Ureter (tissue), 1 donor: ENCODE results near the gene GP1BB. TPM values are rescaled to one million over a fixed set of nuclear protein-coding genes. Genes with fewer than 3 reads are reported as not detected.

ENCODE experiments used
- DNase-seq: peaks from one replicate; pipeline ENCODE4 v3.0.0-alpha.2; 2020; ENCODE audit warnings: low spot score
- total RNA-seq: library from RNA; stranded (reverse); gene quantifications from one replicate; pipeline ENCODE4 v1.2.4, GENCODE V29; 2023
- donor health status: DM: yes; HTN: yes; CAD: no.

The GP1BB gene
- total RNA-seq, 1 donor from 2014 or later: 2.1 TPM

DNA sequence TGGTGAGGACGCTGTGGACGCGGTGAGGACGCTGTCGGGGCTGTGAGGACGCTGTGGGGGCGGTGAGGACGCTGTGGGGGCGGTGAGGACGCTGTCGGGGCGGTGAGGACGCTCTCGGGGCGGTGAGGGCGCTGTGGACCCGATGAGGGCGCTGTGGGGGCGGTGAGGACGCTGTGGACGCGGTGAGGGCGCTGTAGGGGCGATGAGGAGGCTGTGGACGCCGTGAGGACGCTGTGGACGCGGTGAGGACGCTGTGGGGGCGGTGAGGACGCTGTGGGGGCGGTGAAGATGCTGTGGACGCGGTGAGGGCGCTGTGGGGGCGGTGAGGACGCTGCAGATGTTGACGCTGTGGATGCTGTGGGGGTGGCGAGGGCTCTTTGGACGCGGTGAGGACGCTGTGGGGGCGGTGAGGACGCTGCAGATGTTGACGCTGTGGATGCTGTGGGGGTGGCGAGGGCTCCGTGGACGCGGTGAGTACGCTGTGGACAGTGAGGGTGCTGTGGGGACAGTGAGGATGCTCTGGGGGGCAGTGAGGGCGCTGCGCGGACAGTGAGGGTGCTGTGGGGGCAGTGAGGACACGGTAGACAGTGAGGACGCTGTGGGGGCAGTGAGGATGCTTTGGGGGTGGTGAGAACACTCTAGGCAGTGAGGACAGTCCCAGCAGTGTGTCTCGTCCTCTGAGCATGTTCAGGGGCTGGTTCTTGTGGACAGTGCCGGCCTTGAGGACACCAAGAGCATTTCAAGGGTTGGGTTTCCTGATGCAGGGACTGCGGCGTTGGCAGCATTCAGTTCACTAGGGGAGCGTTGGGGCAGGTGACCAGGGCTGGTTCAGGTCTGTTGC is 4.2 kb downstream of the GP1BB start:
- DNase-seq: no peak

DNA sequence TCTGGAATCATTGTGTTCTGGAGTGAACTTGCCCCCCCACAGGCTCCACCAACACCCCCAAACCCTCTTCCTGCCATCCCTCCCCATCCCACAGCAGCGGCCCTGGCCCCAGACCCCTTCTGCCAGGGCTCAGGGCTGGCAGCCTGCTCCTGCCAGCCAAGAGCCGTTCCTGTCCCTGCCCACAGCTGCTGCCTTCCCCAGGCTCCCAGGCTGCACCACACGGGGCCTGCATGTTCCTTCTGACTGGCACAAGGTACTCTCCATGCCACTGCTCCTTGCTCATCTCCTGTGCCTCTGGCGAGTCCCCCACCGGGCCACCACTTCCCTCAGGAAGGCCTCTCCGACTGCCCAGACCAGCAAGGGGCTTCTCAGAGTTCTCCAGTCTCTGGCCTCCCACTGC is 4.9 kb downstream of the GP1BB start:
- DNase-seq: no peak

DNA sequence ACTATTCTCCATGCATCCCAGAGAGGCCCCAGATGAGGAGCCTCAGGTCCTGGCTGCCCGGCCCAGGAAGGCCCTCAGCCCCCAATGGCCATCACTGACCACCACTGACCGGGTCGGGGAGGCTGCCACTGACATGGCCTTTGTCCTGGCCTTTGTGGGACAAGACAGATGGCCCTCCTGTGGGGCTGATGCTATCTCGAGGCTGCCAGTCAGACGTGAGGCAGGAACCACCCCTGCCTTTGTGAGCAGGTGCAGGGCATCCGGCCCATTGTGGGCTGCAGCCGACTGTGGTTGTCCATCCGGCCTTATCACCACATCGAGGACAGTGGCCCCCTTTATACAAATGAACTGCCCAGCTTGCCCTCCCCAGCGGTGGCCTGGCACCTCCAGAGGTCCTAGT is 5.5 kb downstream of the GP1BB start:
- DNase-seq: no peak

GRCh38 chr22:19729507-19729906 is 6.2 kb downstream of the GP1BB start:
- no peak for DNase-seq

DNA sequence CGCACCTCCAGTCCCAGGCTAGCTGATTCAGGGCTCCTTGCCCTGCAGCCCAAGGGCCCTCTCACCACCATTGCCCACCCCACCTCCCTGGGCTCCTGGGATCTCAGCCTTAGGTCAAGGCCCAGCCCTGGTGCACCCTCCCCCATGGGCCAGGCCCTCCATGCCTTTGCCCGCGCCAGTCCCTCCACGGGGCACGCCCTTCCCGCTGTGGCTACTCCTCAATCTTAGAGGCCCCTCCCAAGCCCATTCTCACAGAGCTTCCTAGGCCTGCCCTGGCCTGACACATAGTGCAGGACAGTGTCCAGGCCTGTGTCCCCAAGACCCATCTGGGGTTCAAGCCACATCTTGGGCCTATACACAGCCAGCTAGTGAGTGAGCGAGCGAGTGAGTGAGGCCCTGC is 6.9 kb downstream of the GP1BB start:
- DNase-seq: no peak

GRCh38 chr22:19730655-19731360 is 7.5 kb downstream of the GP1BB start:
- DNase-seq: peak; percentile 86

GRCh38 chr22:19731361-19732135 is 8.2 kb downstream of the GP1BB start:
- no peak for DNase-seq

DNA sequence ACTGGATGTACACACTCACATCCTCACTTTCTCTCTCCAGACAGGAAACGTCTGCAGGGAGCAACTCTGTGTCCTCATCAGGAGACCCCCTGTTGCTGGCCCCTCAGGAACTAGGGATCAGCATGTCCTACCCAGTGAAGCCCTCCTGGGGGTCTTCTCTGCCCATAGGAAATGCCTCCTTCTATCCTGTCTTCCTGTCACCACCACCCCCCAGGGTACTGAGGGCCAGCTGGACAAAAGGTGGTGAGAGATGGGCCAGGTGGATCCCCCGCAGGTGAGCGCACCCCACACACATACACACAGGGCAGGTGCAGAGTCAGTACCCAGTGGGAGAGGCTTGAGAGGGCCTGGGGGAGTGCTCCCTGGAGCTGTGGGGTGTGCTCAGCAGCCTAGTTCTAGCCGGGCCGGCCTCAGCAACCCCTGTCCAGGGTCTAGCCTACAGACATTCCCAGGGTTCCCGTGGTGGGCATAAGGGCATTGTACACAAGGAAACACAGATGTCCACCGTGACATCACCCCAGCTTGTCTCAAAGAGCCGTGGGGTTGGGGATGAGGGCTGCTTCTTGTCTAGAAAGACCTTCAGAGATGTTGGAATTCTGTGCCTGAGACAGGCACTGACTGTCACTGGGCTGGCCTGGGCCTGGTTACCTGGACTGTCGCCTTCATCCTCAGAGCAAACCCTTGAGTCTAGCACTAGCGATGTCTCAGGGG is 9.2 kb downstream of the GP1BB start:
- no peak for DNase-seq

DNA sequence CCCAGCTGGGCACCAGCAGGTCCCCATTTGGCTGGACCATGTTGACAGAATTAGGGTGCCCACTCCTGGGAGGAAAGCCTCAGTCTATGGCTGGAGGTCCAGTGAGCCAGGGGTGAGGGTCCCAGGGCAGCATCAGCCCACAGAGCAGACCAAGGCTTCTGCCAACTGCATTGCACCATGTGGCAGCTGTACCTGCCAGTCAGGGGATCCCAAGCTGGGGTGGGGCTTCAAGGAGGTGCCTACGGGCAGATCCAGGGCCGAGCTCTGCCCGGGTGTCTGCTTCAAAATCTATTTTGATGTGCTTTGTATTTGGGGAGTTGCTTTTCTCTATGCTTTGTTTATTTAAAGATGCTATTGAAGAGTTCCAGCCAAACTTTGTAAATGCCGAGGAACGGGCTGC is 10.4 kb downstream of the GP1BB start:
- DNase-seq: no peak

DNA sequence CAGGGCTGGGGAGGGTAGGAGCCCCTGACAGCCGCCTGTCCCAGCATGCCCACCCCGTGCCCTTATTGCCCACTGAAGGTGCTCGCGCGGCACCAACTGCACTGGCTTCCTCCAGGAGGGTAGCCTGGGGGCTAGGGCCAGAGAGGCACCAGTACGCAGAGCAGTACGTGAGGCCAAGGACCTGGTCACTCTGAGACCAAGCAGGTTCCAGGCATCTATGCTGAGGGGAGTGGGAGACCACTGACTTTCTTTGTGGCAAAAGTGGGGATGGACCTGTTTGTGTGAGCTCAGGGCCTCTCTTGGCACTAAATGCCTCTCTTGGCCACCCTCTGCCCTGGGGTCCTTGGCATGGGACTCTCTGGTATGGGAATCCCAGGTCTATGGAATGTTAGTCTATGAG is 10.8 kb downstream of the GP1BB start:
- no peak for DNase-seq

DNA sequence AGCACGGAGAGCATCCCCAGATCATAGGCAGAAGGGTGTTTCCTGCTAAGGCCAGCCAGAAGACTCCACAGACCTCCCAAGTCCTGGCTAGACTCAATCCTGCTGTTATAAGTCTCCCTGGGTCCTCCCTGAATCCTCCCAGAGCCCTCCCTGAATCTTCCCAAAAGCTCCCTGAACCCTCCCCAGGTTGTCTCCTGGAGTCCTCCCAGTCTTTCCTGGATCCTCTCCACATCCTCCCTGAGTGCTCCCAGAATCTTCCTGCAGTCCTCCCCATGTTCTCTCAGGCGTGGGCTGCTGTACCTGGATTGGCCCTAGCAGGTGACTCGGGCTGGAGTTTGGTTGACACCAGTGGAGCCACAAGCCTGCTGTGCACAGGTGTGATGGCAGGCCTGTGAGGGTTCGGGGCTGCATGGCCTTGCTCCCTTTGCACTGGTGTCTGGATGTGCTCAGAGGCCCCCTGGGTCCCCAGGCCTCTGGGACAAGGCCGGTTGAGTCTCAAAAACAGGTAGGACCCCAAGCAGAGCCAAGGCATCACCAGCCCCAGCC is 11.6 kb downstream of the GP1BB start:
- DNase-seq: no peak

GRCh38 chr22:19735665-19736510 is 12.5 kb downstream of the GP1BB start:
- no peak for DNase-seq

GRCh38 chr22:19737846-19738663 is 14.7 kb downstream of the GP1BB start:
- DNase-seq: no peak

- DNase-seq: no peak
These were observed 15.5 kb downstream of the GP1BB start for GRCh38 chr22:19738664-19739447.

GRCh38 chr22:19739448-19739895 is 16.1 kb downstream of the GP1BB start:
- DNase-seq: no peak

DNA sequence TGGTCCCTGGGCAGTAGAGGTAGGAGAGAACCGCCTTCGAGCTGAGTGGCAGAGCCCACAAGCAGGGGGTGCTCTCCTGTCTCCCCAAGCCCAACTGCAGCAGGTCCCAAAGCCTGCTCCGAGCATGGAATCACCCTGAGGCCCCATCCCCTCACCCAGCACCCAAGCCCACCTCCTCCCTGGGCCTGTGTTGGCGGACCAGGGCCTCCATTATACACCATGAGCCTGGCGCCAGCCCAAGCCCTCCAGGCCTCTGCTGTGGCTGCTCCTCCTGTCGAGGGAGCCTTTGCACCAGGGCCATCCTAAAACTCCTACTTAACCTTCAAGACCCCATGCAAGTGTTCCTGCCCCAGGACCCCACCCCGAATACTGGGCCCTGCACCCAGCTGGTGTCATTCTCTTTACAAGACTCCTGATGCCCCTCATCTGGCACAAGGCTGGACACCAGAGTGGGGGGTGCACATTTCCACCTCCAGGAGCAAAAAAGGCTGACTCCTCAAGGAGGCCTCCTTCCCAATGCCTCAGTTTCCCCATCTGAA is 16.6 kb downstream of the GP1BB start:
- no peak for DNase-seq

- DNase-seq: no peak
These were observed 17.2 kb downstream of the GP1BB start for GRCh38 chr22:19740586-19740985.

GRCh38 chr22:19741053-19741452 is 17.7 kb downstream of the GP1BB start:
- DNase-seq: no peak
